Calu3 (cell line): ENCODE results near the gene SLC39A9. TPM values are rescaled to one million over a fixed set of nuclear protein-coding genes. Genes with fewer than 3 reads are reported as not detected.

Experiments used
- BruUV-seq: library from RNA; stranded (reverse); fragments of 400-500 nt; replicated peaks from 2 replicates; lab custom pipeline; 2021; lab: Mats Ljungman, UMichigan
- CTCF ChIA-PET: fragments of 300-600 bp; sonication (Branson Sonifier 250); formaldehyde crosslinking; loops from one replicate; lab custom pipeline; 2022; ENCODE audit warnings: antibody characterized with exemption; lab: Charles Lee
- DNase-seq: peaks from one replicate; pipeline ENCODE4 v3.0.0; 2022
- H3K27ac Mint-ChIP-seq: one replicate; pipeline ENCODE4 v1.8.0; 2022; ENCODE audit warnings: mixed read lengths; ENCODE audit not compliant: unreplicated experiment
- H3K27me3 Mint-ChIP-seq: one replicate; pipeline ENCODE4 v1.8.0; 2022; ENCODE audit warnings: mixed read lengths; ENCODE audit not compliant: unreplicated experiment
- H3K36me3 Mint-ChIP-seq: one replicate; pipeline ENCODE4 v1.8.0; 2022; ENCODE audit warnings: mild to moderate bottlenecking, moderate library complexity, mixed read lengths; ENCODE audit not compliant: insufficient read depth, unreplicated experiment
- H3K4me1 Mint-ChIP-seq: one replicate; pipeline ENCODE4 v1.8.0; 2022; ENCODE audit warnings: mild to moderate bottlenecking, low read depth, mixed read lengths; ENCODE audit not compliant: unreplicated experiment
- H3K4me3 Mint-ChIP-seq: one replicate; pipeline ENCODE4 v1.8.0; 2022; ENCODE audit warnings: mild to moderate bottlenecking, low read depth, moderate library complexity, mixed read lengths; ENCODE audit not compliant: unreplicated experiment
- H3K9me3 Mint-ChIP-seq: one replicate; pipeline ENCODE4 v1.8.0; 2022; ENCODE audit warnings: low read depth, mixed read lengths; ENCODE audit not compliant: unreplicated experiment
- CTCF ChIP-seq: fragments of 200-600 bp; IDR thresholded peaks from one replicate; pipeline ENCODE4 v1.8.0; 2022; ENCODE audit warnings: antibody characterized with exemption; ENCODE audit not compliant: unreplicated experiment
- intact Hi-C: fragments of 100-400 bp; cut with micrococcal nuclease; formaldehyde crosslinking; loops from one replicate; pipeline ENCODE4 v1.10.0; 2022; ENCODE audit not compliant: unreplicated experiment
- total RNA-seq: library from RNA; stranded (reverse); gene quantifications from 2 replicates; pipeline ENCODE4 v1.2.3, GENCODE V29; 2022

SLC39A9 gene
- total RNA-seq, 1 experiment from 2014 or later: 94.7 TPM

GRCh38 chr14:69428289-69428998, 30.0 kb downstream of the SLC39A9 start:
- BruUV-seq: no TSS peak
- peaks cover 6% of the 10 kb centered on the region for H3K36me3 Mint-ChIP-seq
- H3K27ac Mint-ChIP-seq: no peak overlapping the region
- no peaks in the 10 kb centered on the region for H3K4me1 Mint-ChIP-seq
- intact Hi-C loops: no loop called here
- no peaks in the 10 kb centered on the region for H3K27me3 Mint-ChIP-seq
- no peak overlapping the region for H3K4me3 Mint-ChIP-seq
- no peak for TF ChIP-seq CTCF
- no peak for DNase-seq
- CTCF ChIA-PET: interaction anchor here (0.7 kb wide), 1 partner anchor 277 kb away, joined by 6 read pairs; no protein-coding TSS in a partner anchor
- H3K9me3 Mint-ChIP-seq: peaks cover 3% of the 10 kb centered on the region

- Mint-ChIP-seq H3K4me1 (peaks cover under 1% of the 10 kb centered on the region), H3K27ac (no peak overlapping the region), H3K4me3 (no peak overlapping the region), H3K9me3 (peaks cover 3% of the 10 kb centered on the region), H3K27me3 (no peaks in the 10 kb centered on the region), H3K36me3 (peaks cover 6% of the 10 kb centered on the region)
- DNase-seq: no peak
- intact Hi-C loops: no loop called here
- TF ChIP-seq CTCF: no peak
- CTCF ChIA-PET: no interaction called here
- no TSS peak for BruUV-seq
These were observed 31.2 kb downstream of the SLC39A9 start for GRCh38 chr14:69429643-69430042.

GRCh38 chr14:69430306-69430939, 31.9 kb downstream of the SLC39A9 start:
- no peak for TF ChIP-seq CTCF
- CTCF ChIA-PET: no interaction called here
- no peaks in the 10 kb centered on the region for H3K27me3 Mint-ChIP-seq
- BruUV-seq: no TSS peak
- DNase-seq: no peak
- no peak overlapping the region for H3K4me3 Mint-ChIP-seq
- intact Hi-C loops: no loop called here
- peaks cover 3% of the 10 kb centered on the region for H3K9me3 Mint-ChIP-seq
- H3K4me1 Mint-ChIP-seq: peaks cover 8% of the 10 kb centered on the region
- peaks cover 6% of the 10 kb centered on the region for H3K36me3 Mint-ChIP-seq
- H3K27ac Mint-ChIP-seq: no peak overlapping the region

- H3K4me3 Mint-ChIP-seq: no peak overlapping the region
- H3K27ac Mint-ChIP-seq: no peak overlapping the region
- H3K4me1 Mint-ChIP-seq: peaks cover 8% of the 10 kb centered on the region
- H3K27me3 Mint-ChIP-seq: no peaks in the 10 kb centered on the region
- no peaks in the 10 kb centered on the region for H3K36me3 Mint-ChIP-seq
- intact Hi-C loops: no loop called here
- CTCF ChIA-PET: no interaction called here
- DNase-seq: no peak
- BruUV-seq: no TSS peak
- H3K9me3 Mint-ChIP-seq: peaks cover 3% of the 10 kb centered on the region
- TF ChIP-seq CTCF: no peak
These were observed 33.9 kb downstream of the SLC39A9 start for GRCh38 chr14:69432364-69432763.
